NB4 (cell line): ENCODE data around the gene WDR86.

Experiments used
- CTCF ChIP-seq: IDR thresholded peaks from one replicate; pipeline ENCODE4 v1.5.1; 2012; ENCODE audit warnings: low read depth, low read length
- MAX ChIP-seq: IDR thresholded peaks from 2 replicates; pipeline ENCODE4 v1.6.1; 2011; ENCODE audit warnings: low read depth, low read length
- POLR2A ChIP-seq: IDR thresholded peaks from 2 replicates; pipeline ENCODE4 v1.6.1; 2011; ENCODE audit warnings: mild to moderate bottlenecking; ENCODE audit not compliant: insufficient read length; ENCODE audit errors: extremely low read depth

- TF ChIP-seq POLR2A (no peak), CTCF (no peak), MAX (no peak)
Observed at GRCh38 chr7:151366880-151367222, 43.0 kb downstream of the WDR86 start.
